Muscle of back (tissue), 11 donors: ENCODE results near the gene STARD9. TPM values are rescaled to one million over a fixed set of nuclear protein-coding genes. Genes with fewer than 3 reads are reported as not detected.

Experiments used
- DNase-seq, 3 donors: peaks; one replicate each; pipeline versions ENCODE4 v3.0.0 to v3.0.0-alpha.2; 2013
- polyA plus RNA-seq, 10 donors: library from polyadenylated mRNA; unstranded; fragments of 120-200 nt; gene quantifications; one replicate each; pipeline ENCODE4 v1.2.1, GENCODE V29; 2013; ENCODE audit not compliant: insufficient read length in 10 of 10

The STARD9 gene
- polyA plus RNA-seq, 10 donors, result 11.6 to 27.8 (median 15.4) TPM

GRCh38 chr15:42692997-42693396 lies 117.6 kb downstream of the STARD9 start:
- no peak for DNase-seq

GRCh38 chr15:42693496-42693895 lies 118.1 kb downstream of the STARD9 start:
- no peak for DNase-seq

- DNase-seq, result no peak
These were observed 118.5 kb downstream of the STARD9 start for GRCh38 chr15:42693942-42694341.

- no peak for DNase-seq
These were observed 119.0 kb downstream of the STARD9 start for GRCh38 chr15:42694398-42694797.

- DNase-seq, result no peak
These were observed 120.2 kb downstream of the STARD9 start for GRCh38 chr15:42695527-42696071.

GRCh38 chr15:42696626-42697025 lies 121.2 kb downstream of the STARD9 start:
- DNase-seq, result no peak

- DNase-seq, result peak; percentile 35 to 66 (median 42)
These were observed 129.1 kb downstream of the STARD9 start for GRCh38 chr15:42704492-42704926.

- DNase-seq, result no peak
These were observed 129.9 kb downstream of the STARD9 start for GRCh38 chr15:42705336-42705735.

- no peak for DNase-seq
These were observed 131.7 kb downstream of the STARD9 start for GRCh38 chr15:42707068-42707467.

GRCh38 chr15:42707873-42708544 lies 132.6 kb downstream of the STARD9 start:
- DNase-seq, result no peak

- DNase-seq, result no peak
These were observed 135.3 kb downstream of the STARD9 start for GRCh38 chr15:42710662-42711061.

- no peak for DNase-seq
These were observed 136.3 kb downstream of the STARD9 start for GRCh38 chr15:42711746-42712145.

GRCh38 chr15:42712584-42712983 lies 137.2 kb downstream of the STARD9 start:
- DNase-seq, result no peak

GRCh38 chr15:42716125-42716524 lies 140.7 kb downstream of the STARD9 start:
- DNase-seq, result no peak

- DNase-seq, result no peak
These were observed 141.2 kb downstream of the STARD9 start for GRCh38 chr15:42716626-42717025.

GRCh38 chr15:42719043-42719442 lies 143.6 kb downstream of the STARD9 start:
- no peak for DNase-seq

- DNase-seq, result no peak
These were observed 144.7 kb downstream of the STARD9 start for GRCh38 chr15:42720071-42720470.

GRCh38 chr15:42721016-42721415 lies 145.6 kb downstream of the STARD9 start:
- DNase-seq, result no peak

- peak in 2 of 3 donors; percentile 55 to 59 for DNase-seq
These were observed 146.5 kb downstream of the STARD9 start for GRCh38 chr15:42721916-42722315.

GRCh38 chr15:42723068-42723467 lies 147.7 kb downstream of the STARD9 start:
- DNase-seq, result no peak

GRCh38 chr15:42724276-42724675 lies 148.9 kb downstream of the STARD9 start:
- DNase-seq, result no peak

GRCh38 chr15:42725331-42725903 lies 150.0 kb downstream of the STARD9 start:
- no peak for DNase-seq

GRCh38 chr15:42726114-42726513 lies 150.7 kb downstream of the STARD9 start:
- DNase-seq, result no peak
